GM18520 (cell line): ENCODE data around the gene R3HDM2.

Source experiments
- ATAC-seq: cut with Tn5 transposase; IDR thresholded peaks from one replicate; pipeline ENCODE4 v1.9.1; 2021; ENCODE audit not compliant: unreplicated experiment

Gene R3HDM2

GRCh38 chr12:57220770-57221168 is 210.1 kb downstream of the R3HDM2 start:
- no peak for ATAC-seq

GRCh38 chr12:57219993-57220754 is 210.7 kb downstream of the R3HDM2 start:
- ATAC-seq, result no peak

- no peak for ATAC-seq
Observed at GRCh38 chr12:57219205-57219992, 211.4 kb downstream of the R3HDM2 start.

GRCh38 chr12:57218030-57218853 is 212.6 kb downstream of the R3HDM2 start:
- no peak for ATAC-seq

GRCh38 chr12:57216921-57217879 is 213.6 kb downstream of the R3HDM2 start:
- ATAC-seq, result no peak

- ATAC-seq, result no peak
Observed at GRCh38 chr12:57216014-57216911, 214.6 kb downstream of the R3HDM2 start, which contains the start of gene NXPH4. Gene NXPH4 (plus strand): TSS chr12:57216794. CDS start chr12:57216970, 176 bp downstream.

- no peak for ATAC-seq
Observed at GRCh38 chr12:57215668-57216013, 215.2 kb downstream of the R3HDM2 start.

GRCh38 chr12:57215065-57215464 is 215.8 kb downstream of the R3HDM2 start:
- no peak for ATAC-seq

GRCh38 chr12:57214398-57214781 is 216.5 kb downstream of the R3HDM2 start:
- ATAC-seq, result no peak

GRCh38 chr12:57213763-57214397 is 217.0 kb downstream of the R3HDM2 start:
- ATAC-seq, result no peak

GRCh38 chr12:57213058-57213715 is 217.7 kb downstream of the R3HDM2 start:
- ATAC-seq, result peak; percentile 33

- ATAC-seq, result no peak
Observed at GRCh38 chr12:57212701-57213057, 218.2 kb downstream of the R3HDM2 start.

GRCh38 chr12:57211791-57212700 is 218.8 kb downstream of the R3HDM2 start:
- ATAC-seq, result no peak

- no peak for ATAC-seq
Observed at GRCh38 chr12:57210926-57211692, 219.7 kb downstream of the R3HDM2 start.

- ATAC-seq, result no peak
Observed at GRCh38 chr12:57210461-57210860, 220.4 kb downstream of the R3HDM2 start.

- ATAC-seq, result no peak
Observed at GRCh38 chr12:57209916-57210315, 220.9 kb downstream of the R3HDM2 start.
